ENCODE data around the gene WDR74. TPM values are rescaled to one million over a fixed set of nuclear protein-coding genes. Genes with fewer than 3 reads are reported as not detected.
A peak's percentile ranks its signal among the peaks of the same experiment; 100 is the strongest.

Gene WDR74
- total and polyA plus RNA-seq, 2 of the 13 experiments (the other 11 are each of a cell fraction or from before 2014, with no cell fraction given): 77.0 to 83.3 TPM

GRCh38 chr11:62855571-62856332 is 16.4 kb upstream of the WDR74 start (continued):
- TF ChIP-seq HMGXB4 (CRISPR knock-in tag; IDR thresholded peaks at IDR 0.05; ENCODE audit: borderline replicate concordance in 1 of 2, low read depth in 1 of 2): peak; percentile 69 to 70; a peak in 3 of 4 replicates
- TF ChIP-seq DNMT3B (CRISPR knock-in tag; conservative IDR thresholded peaks at IDR 0.05): peak; percentile 99
- no peak for TF ChIP-seq SYNCRIP (IDR thresholded peaks at IDR 0.05; ENCODE audit: insufficient read depth, low read depth, low read length)
- peak; percentile 98 for TF ChIP-seq ZIK1 (CRISPR knock-in tag; IDR thresholded peaks at IDR 0.05; ENCODE audit: borderline replicate concordance, low read depth)
- TF ChIP-seq, protein P1, sequence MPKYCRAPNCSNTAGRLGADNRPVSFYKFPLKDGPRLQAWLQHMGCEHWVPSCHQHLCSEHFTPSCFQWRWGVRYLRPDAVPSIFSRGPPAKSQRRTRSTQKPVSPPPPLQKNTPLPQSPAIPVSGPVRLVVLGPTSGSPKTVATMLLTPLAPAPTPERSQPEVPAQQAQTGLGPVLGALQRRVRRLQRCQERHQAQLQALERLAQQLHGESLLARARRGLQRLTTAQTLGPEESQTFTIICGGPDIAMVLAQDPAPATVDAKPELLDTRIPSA (CRISPR knock-in tag; IDR thresholded peaks at IDR 0.05; ENCODE audit: borderline replicate concordance): peak; percentile 73
- TF ChIP-seq ZFP36L1 (CRISPR knock-in tag; IDR thresholded peaks at IDR 0.05): peak; percentile 98
- peak; percentile 76 for TF ChIP-seq ZNF263 (CRISPR knock-in tag; IDR thresholded peaks at IDR 0.05)
- TF ChIP-seq ZNF850 (CRISPR knock-in tag; conservative IDR thresholded peaks at IDR 0.05): no peak
- TF ChIP-seq ZBTB38 (CRISPR knock-in tag; IDR thresholded peaks at IDR 0.05): peak; percentile 96
- TF ChIP-seq MAFK (conservative IDR thresholded peaks at IDR 0.05 in 1 of 2, IDR thresholded peaks at IDR 0.05 in 1 of 2; ENCODE audit: low read length in 2 of 2): no peak
- peak; percentile 95; the same call in 1 of the 2 replicates for TF ChIP-seq ZNF704 (CRISPR knock-in tag; IDR thresholded peaks at IDR 0.05; ENCODE audit: borderline replicate concordance)
- TF ChIP-seq ZNF512 (CRISPR knock-in tag; IDR thresholded peaks at IDR 0.05): no peak
- TF ChIP-seq RFX1 (IDR thresholded peaks at IDR 0.05): no peak
- TF ChIP-seq BRCA1 (CRISPR knock-in tag; IDR thresholded peaks at IDR 0.05): peak; percentile 99
- TF ChIP-seq MEIS2 (CRISPR knock-in tag; IDR thresholded peaks at IDR 0.05): peak; percentile 94
- TF ChIP-seq RBAK (CRISPR knock-in tag; IDR thresholded peaks at IDR 0.05): no peak
- TF ChIP-seq ZNF703 (CRISPR knock-in tag; IDR thresholded peaks at IDR 0.05; ENCODE audit: borderline replicate concordance): peak; percentile 86; the same call in 1 of the 2 replicates
- 0 out of 2 replicates have a peak, but pooled peaks have one; percentile 56 for TF ChIP-seq ZBTB3 (CRISPR knock-in tag; IDR thresholded peaks at IDR 0.05; ENCODE audit: borderline replicate concordance, low read depth)
- TF ChIP-seq RARA (CRISPR knock-in tag; IDR thresholded peaks at IDR 0.05): no peak; the same call in none of the 2 replicates
- peak; percentile 84 for TF ChIP-seq GATA4 (IDR thresholded peaks at IDR 0.05; ENCODE audit: borderline replicate concordance, low read depth)
- 0 out of 2 replicates have a peak, but pooled peaks have one; percentile 8 for TF ChIP-seq CAMTA2 (CRISPR knock-in tag; IDR thresholded peaks at IDR 0.05; ENCODE audit: borderline replicate concordance)
- TF ChIP-seq, protein P2, sequence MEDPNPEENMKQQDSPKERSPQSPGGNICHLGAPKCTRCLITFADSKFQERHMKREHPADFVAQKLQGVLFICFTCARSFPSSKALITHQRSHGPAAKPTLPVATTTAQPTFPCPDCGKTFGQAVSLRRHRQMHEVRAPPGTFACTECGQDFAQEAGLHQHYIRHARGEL (CRISPR knock-in tag; IDR thresholded peaks at IDR 0.05): no peak
- TF ChIP-seq FLYWCH1 (CRISPR knock-in tag; IDR thresholded peaks at IDR 0.05): no peak
- TF ChIP-seq CEBPG (CRISPR knock-in tag; IDR thresholded peaks at IDR 0.05): peak; percentile 43; the same call in 1 of the 2 replicates

Measured in HepG2 (cell line).